ENCODE data around the gene SAMD13.

Gene SAMD13

DNA sequence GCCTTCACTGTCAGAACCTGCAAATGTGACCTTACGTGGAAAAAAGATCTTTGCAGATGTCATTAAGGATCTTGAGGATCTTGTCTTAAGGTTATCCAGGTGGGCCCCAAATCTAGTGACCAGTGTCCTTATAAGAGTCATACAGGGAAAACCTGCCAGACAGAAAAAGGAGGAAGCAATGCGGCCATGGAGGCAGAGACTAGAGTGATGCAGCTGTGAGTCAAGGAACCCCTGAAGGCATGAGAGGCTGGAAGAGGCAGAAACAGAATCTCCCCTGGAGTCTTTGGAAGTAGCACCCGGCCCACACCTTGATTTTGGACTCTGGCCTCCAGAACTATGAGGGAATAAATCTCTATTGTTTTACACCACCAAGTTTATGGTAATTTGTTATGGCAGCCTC, 60.3 kb downstream of the SAMD13 start:
- DNase-seq, result no peak
- in situ Hi-C loops (cut with MboI; ENCODE audit: low pct_unique_long_range_greater_than_20kb, low sequenced_read_pairs), result no loop called here

DNA sequence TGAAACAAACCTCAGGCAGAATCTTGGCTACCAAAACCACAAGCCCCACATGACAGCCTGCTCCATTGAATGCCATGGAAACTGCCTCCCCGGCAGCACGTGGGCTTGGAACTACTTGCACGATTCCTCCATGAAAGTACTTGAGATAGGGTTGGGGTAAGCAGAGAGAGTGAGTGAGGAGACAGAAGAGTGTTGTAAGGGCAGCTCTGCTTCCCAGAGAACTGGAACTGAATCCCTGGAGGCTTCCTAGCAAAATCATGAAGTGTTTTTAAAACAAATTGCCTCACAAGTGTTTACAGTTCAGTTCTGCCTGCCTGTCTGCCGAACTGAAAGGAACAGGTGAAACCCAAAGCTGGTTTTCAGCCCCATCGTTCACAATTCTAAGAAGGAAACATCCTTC, 61.5 kb downstream of the SAMD13 start:
- in situ Hi-C loops (cut with MboI; ENCODE audit: low pct_unique_long_range_greater_than_20kb, low sequenced_read_pairs), result no loop called here
- no peak for DNase-seq

DNA sequence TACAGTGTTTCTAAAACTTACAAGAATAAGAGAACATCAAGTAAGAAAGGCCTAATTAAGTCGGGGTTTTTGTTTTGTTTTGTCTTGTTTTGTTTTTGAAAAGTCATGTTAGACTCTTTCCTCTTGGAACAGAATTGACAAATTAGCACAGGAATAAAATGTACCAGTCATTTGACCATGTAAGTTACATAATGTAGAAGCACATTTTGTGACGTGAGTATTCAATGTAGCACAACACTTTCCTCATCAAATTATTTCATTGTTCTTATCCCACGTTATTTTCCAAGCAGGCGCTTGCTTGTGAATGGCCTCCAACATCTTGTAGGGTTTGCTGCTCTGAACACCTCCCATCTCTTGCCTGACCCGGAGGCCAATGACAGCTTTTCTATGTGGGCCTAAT, 62.1 kb downstream of the SAMD13 start:
- in situ Hi-C loops (cut with MboI; ENCODE audit: low pct_unique_long_range_greater_than_20kb, low sequenced_read_pairs), result no loop called here
- no peak for DNase-seq

DNA sequence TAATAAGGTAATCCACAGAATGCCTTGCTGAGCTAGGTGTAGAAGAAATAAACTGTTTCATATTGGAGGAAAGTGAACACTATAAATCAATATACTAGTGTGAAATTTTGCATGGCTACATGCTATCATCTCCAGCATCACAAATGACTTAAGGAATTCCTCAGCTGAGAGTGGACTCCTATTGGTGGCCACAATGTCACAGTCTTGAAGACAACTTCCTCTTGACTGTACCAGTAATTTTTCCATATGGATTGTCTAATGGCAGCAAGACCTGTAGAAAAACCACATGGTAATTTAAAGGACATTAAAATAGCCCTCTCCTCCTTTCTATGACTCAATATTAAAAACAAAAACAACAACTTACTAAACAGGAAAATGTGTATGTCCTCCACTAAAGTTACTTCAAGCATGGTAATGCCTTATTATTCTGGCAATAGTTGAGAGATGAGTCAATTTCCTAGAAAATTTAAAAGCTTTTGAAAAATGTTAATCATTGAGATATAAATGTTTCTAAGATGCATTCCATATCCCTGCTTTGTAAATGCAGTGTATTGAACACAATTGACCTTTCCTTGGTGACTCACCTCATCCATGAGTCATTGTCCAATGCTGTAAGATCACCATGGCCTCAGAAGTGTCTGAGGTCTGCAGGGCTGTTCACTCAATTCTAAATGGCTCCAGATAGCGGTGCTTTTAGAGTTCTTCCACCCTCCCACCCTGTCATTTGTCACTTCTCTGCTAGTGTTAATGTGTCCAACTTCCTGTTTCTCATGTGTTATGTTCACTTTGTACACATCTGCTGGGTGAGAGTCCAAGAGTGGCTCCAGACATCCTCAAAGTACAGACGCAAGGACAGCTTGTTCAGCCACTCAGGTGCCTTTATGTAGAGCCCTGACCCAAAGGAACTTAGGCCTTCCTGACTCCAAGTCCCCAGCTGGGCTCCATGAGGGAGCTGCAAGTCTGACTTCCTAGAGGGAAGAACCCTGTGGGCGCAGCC, 64.0 kb downstream of the SAMD13 start:
- peak; percentile 74 for DNase-seq
- in situ Hi-C loops (cut with MboI; ENCODE audit: low pct_unique_long_range_greater_than_20kb, low sequenced_read_pairs), result no loop called here

DNA sequence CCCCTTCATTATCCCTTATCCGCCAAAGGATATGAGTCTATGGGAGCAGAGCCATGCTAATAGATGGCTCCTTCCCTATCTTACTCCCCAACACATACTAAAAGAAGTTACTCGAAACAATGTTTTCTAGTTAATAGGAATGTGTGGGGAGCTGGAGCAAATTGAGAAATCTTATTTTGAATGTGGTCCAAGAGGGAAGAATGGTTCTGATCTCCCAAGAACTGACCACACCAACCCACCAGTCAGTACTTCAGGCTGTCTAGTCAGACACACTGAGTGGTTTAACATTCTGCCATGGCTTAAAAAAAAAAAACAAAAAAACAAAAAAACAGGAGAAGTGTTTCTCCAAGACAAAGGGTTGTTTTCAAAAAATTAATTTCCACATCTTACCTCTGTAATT, 65.3 kb downstream of the SAMD13 start:
- in situ Hi-C loops (cut with MboI; ENCODE audit: low pct_unique_long_range_greater_than_20kb, low sequenced_read_pairs), result no loop called here
- no peak for DNase-seq

DNA sequence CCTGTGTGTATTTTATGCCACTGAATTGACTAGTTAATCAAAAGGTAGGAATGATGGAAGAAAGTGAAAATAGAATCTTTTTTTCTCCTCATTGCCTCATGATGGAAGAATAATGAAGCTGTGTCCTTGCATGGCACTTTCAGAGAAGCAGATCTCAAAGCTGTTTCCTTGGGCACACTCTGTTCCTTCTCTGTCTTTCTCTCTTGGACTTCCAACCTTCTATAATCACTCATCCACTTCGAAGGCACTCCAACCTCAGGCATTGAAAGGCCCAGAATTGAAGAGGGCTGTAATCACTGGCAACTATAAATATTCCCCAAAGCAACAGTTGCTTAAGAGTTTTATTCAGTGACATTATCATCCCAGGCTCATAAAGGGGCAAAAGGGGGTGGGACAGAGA, 65.7 kb downstream of the SAMD13 start:
- no peak for DNase-seq
- in situ Hi-C loops (cut with MboI; ENCODE audit: low pct_unique_long_range_greater_than_20kb, low sequenced_read_pairs), result no loop called here

DNA sequence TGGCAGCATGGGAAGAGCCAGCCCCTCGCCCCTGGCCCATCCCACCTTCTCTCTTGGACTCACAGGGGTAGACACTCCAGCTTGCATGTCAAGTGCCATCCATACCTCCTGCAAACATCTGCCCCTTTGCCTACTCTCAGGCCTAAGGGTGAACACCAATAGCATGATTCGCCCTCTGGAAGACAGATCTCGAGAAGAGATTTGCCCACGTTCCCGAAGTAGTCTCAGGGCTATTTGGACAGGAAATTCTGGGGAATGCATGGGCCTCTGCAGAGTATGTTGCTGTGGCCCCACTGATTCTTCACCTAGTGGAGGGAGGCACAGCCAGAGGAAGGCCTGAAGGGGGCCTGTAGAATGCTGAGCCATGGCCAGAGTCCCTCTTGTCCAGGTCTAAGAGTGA, 66.9 kb downstream of the SAMD13 start:
- in situ Hi-C loops (cut with MboI; ENCODE audit: low pct_unique_long_range_greater_than_20kb, low sequenced_read_pairs), result no loop called here
- no peak for DNase-seq

DNA sequence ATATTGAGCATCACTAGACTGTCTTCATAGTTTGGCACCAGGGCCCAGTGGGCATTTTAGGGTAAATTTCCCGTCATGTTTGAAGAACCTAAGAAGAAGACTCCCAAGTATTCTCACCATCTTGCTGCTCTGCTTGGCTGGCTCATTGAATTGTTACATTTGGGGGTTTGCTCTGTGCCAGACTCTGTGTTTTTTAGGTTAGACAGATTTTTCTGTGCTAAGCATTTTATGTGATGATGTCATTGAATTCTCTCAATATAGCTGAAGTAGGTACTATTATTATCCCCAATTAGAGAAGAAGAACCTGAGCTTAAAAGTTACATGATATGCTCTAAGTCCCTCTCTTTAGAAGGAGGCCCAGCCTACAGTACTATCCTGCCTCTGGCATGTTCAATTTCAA, 68.8 kb downstream of the SAMD13 start:
- no peak for DNase-seq
- in situ Hi-C loops (cut with MboI; ENCODE audit: low pct_unique_long_range_greater_than_20kb, low sequenced_read_pairs), result no loop called here

DNA sequence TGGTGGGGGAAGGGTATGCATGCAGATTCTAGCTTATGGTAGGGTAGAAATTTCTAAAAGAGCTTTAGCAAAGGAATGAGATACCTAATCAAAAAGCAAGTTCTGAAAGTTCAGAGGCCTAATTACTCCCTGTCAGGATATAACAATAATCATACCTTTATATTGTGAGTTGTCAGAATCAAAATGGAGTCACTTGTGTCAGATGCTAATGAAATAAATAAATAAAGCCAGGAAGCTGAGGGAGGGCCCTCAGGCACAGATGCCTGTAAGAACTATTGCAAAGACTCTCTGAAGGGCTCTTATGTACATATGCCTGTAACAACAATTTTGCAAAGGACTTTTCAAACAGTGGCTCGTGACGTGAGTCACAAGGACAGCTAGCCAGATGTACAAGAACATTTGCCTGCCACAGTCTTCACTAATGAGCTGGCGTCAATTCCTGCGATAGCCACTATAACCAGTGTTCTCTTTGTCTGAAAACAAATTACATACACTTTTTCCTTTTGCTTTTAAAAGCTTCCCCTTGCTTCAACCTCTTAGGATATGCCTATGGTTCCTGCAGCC, 69.4 kb downstream of the SAMD13 start:
- DNase-seq, result no peak
- in situ Hi-C loops (cut with MboI; ENCODE audit: low pct_unique_long_range_greater_than_20kb, low sequenced_read_pairs), result no loop called here

DNA sequence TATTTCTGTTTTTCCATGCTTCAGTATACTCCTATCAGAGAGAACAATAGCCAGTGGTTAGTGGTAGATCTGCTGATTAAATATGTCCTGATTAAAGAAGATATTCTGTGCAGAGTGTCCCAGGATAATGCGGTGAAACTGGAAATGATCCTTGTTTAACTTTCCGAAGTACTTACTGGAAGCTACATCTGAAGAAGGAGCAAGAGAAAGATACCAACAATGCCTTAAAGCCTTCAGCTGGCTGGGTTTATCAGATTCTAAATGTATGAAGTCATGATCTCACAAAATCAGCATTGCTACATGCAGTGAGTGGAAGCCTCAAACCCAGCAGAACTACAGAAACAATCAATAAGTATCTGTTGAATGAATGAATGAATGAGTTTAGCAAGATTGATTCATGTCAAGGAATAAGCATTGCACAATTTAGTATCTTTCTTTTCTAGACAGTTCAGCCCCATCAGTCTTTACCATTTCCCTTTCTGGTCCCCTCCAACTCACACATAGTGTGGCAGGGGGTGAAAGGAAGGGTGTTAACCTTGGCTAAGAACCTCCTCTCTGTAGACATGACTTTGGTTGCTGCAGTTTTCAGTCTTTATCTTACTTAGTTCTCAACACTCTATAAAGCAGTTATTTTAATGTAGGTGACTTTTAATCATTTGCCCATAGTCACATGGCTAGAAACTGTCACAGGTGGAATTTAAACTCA, 72.1 kb downstream of the SAMD13 start:
- in situ Hi-C loops (cut with MboI; ENCODE audit: low pct_unique_long_range_greater_than_20kb, low sequenced_read_pairs), result no loop called here
- no peak for DNase-seq

DNA sequence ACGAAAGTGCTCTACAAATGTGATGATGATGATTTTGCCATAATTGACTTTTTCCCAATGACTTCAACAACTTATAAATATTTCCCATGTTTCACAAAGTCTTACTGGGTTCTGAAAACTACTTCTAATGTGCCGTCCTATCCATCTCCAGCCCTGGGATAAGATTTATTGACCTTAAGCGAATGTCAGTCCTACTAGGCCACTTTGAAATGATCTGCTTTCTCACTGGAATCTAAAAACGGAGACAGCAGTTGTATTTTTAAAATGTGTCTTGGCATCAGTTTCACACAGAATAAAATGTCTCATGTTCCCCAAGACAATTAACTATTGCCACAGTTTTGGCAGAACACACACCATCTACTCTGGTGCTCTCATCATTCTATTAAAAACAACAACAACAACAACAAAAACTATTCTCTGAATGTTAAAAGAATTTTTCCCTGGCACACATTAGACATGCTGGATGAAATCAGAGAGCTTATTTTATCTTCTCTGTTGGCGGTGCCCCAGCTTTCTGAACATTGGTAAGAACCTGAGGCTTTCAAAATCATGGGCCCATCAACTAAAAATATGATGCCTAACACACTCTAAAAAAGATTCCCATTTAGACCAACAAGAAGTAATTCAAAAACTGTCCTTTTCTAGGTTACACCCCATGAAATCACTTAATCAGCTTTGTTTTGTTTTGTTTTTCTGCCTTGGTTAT, 73.6 kb downstream of the SAMD13 start:
- in situ Hi-C loops (cut with MboI; ENCODE audit: low pct_unique_long_range_greater_than_20kb, low sequenced_read_pairs), result no loop called here
- no peak for DNase-seq

DNA sequence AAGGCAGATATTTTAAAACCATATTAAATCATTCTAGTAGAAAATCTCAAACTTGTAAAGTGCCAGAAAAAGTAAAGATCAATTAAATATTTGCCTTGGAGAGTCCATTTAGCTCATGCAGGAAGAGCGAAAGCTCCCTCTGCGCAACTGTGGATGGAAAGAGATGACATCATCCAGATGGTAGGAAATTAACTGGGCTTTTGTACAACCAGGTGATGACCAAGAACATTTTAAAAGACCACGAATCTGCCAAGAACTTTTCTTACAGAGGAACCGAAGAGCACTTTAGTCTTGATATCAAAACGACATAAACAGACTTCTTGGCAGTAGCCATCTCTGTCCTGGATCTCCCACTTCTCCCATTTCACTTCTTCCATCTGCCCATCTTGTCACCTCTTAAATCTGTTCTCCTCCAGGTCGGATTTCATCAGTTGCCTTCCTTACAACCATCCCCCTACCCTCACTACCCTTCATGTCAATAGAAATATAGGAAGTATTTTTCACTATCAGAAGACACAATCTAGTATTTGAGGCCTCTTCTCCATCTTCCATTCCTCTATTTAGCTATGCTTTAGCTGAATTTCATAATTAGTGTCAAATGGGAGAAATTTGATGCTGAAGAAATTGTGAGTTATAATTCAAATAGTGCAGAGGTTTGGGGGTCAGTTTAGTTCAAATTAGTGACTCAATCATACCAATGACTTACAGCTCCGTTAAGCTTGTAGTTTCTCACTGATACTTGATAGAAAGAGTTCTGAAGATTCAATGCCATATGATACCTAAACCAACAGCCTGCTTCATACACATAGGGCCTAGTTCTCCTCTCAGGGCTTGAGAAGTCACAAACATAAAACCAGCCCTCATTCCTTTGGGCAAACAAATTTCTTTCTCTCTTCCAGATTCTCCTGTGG, 74.7 kb downstream of the SAMD13 start:
- DNase-seq, result no peak
- in situ Hi-C loops (cut with MboI; ENCODE audit: low pct_unique_long_range_greater_than_20kb, low sequenced_read_pairs), result no loop called here

DNA sequence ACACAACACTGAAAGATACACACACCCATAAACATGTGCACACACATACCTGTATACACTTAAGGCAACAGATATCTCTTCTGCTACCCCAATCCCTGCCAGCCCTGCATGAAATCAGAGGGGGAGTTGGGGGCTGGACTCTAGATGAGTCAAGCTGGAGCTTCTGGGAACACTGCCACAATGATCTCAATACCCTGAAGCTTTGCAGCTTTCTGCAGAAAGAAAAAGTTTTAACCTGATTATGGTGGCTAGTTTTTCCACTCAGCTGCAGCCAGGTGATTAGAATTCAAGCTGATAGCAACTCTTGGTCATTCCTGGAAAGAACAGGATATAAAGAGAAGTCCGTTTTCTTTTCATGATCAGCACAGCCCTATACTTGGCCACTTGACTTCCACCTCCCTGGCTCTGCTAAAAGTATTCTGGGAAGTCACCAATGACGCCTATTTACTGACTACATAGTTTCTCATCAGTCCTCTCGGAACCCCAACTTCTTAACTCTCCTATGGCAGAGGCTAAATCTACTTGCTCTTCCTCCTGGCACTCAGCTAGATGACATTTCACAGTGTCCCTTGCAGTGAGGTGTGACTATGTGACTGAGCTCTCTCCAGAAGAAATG, 76.1 kb downstream of the SAMD13 start:
- in situ Hi-C loops (cut with MboI; ENCODE audit: low pct_unique_long_range_greater_than_20kb, low sequenced_read_pairs), result no loop called here
- no peak for DNase-seq

DNA sequence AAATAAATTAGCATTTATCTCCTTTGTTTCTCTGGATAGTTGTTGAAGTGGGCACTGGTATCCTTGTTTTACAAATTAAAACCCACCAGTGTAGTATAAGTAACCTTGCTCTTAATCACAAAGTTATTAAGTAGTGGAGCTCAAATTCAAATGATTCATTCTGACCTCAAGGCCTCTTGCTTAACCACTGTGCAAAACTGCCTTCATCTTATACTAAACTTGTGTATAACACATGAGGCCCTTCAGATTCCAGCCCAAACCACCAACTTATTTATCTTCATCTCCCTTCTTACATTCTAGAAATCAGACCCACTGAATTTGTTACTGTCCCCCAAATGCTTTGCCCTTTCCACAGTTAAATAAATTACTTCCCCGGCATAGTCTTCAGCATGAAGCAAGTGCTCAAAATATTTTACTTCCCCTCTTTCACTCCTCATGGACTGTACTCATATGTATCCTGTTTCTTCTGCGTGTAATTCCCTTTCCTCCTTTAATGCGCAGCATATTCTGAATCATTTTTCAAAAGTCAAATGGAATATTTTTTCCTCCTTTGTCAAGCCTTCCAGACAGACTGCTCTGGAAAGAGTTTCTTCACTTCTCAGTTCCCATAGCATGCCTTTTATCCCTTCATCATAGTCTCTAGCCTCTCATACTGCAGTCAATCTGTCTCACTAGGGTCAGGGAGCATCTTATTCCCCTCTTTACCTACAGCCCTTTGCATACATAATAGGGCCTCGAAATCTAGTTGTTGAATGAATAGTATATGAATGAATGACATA, 77.8 kb downstream of the SAMD13 start:
- in situ Hi-C loops (cut with MboI; ENCODE audit: low pct_unique_long_range_greater_than_20kb, low sequenced_read_pairs), result no loop called here
- peak; percentile 19 for DNase-seq

DNA sequence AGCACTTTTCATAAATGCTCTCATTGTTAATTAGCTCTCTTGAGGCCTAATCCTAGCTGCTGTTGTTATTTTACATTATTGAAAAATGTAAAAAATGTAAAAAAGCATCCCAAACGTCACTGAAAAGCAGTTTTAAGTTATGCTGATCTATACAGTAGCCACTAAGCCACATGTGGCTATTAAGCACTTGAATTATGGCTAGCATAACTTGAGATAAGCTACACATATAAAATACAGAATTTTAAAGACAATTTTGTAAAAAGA, 78.3 kb downstream of the SAMD13 start:
- in situ Hi-C loops (cut with MboI; ENCODE audit: low pct_unique_long_range_greater_than_20kb, low sequenced_read_pairs), result no loop called here
- no peak for DNase-seq

DNA sequence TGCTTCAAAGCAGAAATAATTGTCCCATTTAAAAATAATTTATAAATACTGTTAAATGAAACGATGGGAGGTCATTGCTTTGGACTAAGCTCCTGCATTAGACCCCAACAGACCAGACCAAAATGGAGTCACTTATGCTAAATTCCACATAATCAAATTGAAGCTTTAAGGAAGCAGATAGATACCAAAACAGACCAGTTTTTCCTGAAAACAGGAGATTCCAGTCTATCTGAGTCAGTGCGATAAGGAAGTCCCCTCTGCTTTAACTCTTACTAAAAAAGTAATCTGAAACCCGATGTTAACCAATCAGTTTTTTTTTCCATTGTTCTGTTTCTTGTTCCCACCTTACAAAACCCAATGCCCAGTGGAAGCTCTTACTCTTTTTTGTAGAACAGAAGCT, 80.6 kb downstream of the SAMD13 start:
- in situ Hi-C loops (cut with MboI; ENCODE audit: low pct_unique_long_range_greater_than_20kb, low sequenced_read_pairs), result no loop called here

DNA sequence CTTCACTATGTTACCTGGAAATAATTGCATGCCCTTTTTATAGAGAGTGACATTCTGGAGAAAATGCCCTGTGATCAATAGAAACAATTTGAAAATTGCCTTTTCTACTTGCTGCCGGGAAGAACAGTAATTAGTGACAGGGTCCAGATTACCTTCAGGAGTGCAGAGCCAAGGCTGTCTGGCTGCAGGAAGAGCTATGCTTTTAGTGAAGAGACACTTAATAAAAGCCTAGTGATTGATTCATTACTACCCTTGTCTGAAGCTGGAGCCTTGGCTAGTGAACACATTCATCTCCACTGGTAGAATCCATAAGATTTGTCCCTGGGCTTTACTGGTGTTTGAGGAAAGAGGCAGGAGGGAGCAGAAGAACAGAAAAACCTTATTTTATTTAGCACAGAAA, 83.8 kb downstream of the SAMD13 start:
- DNase-seq, result no peak
- in situ Hi-C loops (cut with MboI; ENCODE audit: low pct_unique_long_range_greater_than_20kb, low sequenced_read_pairs), result no loop called here

More for the DNA sequence above, 80.6 kb downstream of the SAMD13 start:
- DNase-seq, result no peak
